HepG2 (cell line): ENCODE data around the gene RSBN1L.

Experiments
- CHD2 ChIP-seq: IDR thresholded peaks from 2 replicates; pipeline ENCODE4 v1.6.1; 2011; ENCODE audit warnings: low read depth, low read length, improper control_type of control experiment
- JUND ChIP-seq: sonication (generic); formaldehyde crosslinking; IDR thresholded peaks from 2 replicates; pipeline ENCODE4 v1.8.0; 2022; ENCODE audit warnings: mild to moderate bottlenecking, missing genetic modification reagents
- POLR2AphosphoS5 ChIP-seq: IDR thresholded peaks from 2 replicates; pipeline ENCODE4 v1.6.1; 2012; ENCODE audit warnings: low read depth, low read length
- REST ChIP-seq, 2 experiments: IDR thresholded peaks; 2 replicates each; pipeline ENCODE4 v1.6.1; 2011 to 2012; ENCODE audit warnings: low read length in 2 of 2, borderline replicate concordance in 1 of 2, low read depth in 1 of 2, mild to moderate bottlenecking in 1 of 2, moderate library complexity in 1 of 2
- SRSF1 ChIP-seq: fragments of 200-400 bp; formaldehyde crosslinking; optimal IDR thresholded peaks from 2 replicates; pipeline ENCODE3; 2017; ENCODE audit warnings: mild to moderate bottlenecking, low read depth, low read length, moderate library complexity
- TCF7 ChIP-seq: sonication (generic); IDR thresholded peaks from 2 replicates; pipeline ENCODE4 v1.6.1; 2016; ENCODE audit warnings: antibody characterized with exemption, low read depth
- TCF7L2 ChIP-seq: IDR thresholded peaks from 2 replicates; pipeline ENCODE4 v1.6.1; 2011; ENCODE audit warnings: mild to moderate bottlenecking, low read depth, low read length, moderate library complexity
- ZNF20 ChIP-seq: sonication (generic); formaldehyde crosslinking; IDR thresholded peaks from 2 replicates; pipeline ENCODE4 v1.4.0; 2020; ENCODE audit warnings: mild to moderate bottlenecking, moderate library complexity, missing genetic modification reagents
- ZNF274 ChIP-seq: sonication (generic); formaldehyde crosslinking; IDR thresholded peaks from 2 replicates; pipeline ENCODE4 v1.5.1; 2020; ENCODE audit warnings: mild to moderate bottlenecking, missing genetic modification reagents
- ZNF543 ChIP-seq: sonication (generic); formaldehyde crosslinking; IDR thresholded peaks from 2 replicates; pipeline ENCODE4 v1.4.0; 2020; ENCODE audit warnings: mild to moderate bottlenecking, missing genetic modification reagents
- TF ChIP-seq, protein P1 (sequence below): sonication (generic); formaldehyde crosslinking; IDR thresholded peaks from 2 replicates; pipeline ENCODE4 v1.4.0; 2020; ENCODE audit warnings: mild to moderate bottlenecking, missing genetic modification reagents
- TF ChIP-seq, protein P2 (sequence below): sonication (generic); formaldehyde crosslinking; IDR thresholded peaks from 2 replicates; pipeline ENCODE4 v1.4.0; 2020; ENCODE audit warnings: mild to moderate bottlenecking, missing genetic modification reagents
- TF ChIP-seq, protein P3 (sequence below): sonication (generic); formaldehyde crosslinking; IDR thresholded peaks from 2 replicates; pipeline ENCODE4 v1.4.0; 2020; ENCODE audit warnings: missing genetic modification reagents, borderline replicate concordance

GRCh38 chr7:77687747-77688144, 8.5 kb upstream of the RSBN1L start:
- TF ChIP-seq CHD2 (no peak), JUND (no peak), ZNF274 (no peak), ZNF20 (CRISPR knock-in tag) (no peak), TCF7 (no peak), REST (IDR thresholded peaks at IDR 0.05; ENCODE audit: borderline replicate concordance in 1 of 2, low read depth in 1 of 2, low read length in 2 of 2) (no peak), TCF7L2 (no peak), SRSF1 (no peak), POLR2AphosphoS5 (no peak), ZNF543 (no peak)
- TF ChIP-seq, protein P1, sequence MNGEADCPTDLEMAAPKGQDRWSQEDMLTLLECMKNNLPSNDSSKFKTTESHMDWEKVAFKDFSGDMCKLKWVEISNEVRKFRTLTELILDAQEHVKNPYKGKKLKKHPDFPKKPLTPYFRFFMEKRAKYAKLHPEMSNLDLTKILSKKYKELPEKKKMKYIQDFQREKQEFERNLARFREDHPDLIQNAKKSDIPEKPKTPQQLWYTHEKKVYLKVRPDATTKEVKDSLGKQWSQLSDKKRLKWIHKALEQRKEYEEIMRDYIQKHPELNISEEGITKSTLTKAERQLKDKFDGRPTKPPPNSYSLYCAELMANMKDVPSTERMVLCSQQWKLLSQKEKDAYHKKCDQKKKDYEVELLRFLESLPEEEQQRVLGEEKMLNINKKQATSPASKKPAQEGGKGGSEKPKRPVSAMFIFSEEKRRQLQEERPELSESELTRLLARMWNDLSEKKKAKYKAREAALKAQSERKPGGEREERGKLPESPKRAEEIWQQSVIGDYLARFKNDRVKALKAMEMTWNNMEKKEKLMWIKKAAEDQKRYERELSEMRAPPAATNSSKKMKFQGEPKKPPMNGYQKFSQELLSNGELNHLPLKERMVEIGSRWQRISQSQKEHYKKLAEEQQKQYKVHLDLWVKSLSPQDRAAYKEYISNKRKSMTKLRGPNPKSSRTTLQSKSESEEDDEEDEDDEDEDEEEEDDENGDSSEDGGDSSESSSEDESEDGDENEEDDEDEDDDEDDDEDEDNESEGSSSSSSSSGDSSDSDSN (CRISPR knock-in tag), result no peak
- TF ChIP-seq, protein P2, sequence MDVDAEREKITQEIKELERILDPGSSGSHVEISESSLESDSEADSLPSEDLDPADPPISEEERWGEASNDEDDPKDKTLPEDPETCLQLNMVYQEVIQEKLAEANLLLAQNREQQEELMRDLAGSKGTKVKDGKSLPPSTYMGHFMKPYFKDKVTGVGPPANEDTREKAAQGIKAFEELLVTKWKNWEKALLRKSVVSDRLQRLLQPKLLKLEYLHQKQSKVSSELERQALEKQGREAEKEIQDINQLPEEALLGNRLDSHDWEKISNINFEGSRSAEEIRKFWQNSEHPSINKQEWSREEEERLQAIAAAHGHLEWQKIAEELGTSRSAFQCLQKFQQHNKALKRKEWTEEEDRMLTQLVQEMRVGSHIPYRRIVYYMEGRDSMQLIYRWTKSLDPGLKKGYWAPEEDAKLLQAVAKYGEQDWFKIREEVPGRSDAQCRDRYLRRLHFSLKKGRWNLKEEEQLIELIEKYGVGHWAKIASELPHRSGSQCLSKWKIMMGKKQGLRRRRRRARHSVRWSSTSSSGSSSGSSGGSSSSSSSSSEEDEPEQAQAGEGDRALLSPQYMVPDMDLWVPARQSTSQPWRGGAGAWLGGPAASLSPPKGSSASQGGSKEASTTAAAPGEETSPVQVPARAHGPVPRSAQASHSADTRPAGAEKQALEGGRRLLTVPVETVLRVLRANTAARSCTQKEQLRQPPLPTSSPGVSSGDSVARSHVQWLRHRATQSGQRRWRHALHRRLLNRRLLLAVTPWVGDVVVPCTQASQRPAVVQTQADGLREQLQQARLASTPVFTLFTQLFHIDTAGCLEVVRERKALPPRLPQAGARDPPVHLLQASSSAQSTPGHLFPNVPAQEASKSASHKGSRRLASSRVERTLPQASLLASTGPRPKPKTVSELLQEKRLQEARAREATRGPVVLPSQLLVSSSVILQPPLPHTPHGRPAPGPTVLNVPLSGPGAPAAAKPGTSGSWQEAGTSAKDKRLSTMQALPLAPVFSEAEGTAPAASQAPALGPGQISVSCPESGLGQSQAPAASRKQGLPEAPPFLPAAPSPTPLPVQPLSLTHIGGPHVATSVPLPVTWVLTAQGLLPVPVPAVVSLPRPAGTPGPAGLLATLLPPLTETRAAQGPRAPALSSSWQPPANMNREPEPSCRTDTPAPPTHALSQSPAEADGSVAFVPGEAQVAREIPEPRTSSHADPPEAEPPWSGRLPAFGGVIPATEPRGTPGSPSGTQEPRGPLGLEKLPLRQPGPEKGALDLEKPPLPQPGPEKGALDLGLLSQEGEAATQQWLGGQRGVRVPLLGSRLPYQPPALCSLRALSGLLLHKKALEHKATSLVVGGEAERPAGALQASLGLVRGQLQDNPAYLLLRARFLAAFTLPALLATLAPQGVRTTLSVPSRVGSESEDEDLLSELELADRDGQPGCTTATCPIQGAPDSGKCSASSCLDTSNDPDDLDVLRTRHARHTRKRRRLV, result no peak
- TF ChIP-seq, protein P3, sequence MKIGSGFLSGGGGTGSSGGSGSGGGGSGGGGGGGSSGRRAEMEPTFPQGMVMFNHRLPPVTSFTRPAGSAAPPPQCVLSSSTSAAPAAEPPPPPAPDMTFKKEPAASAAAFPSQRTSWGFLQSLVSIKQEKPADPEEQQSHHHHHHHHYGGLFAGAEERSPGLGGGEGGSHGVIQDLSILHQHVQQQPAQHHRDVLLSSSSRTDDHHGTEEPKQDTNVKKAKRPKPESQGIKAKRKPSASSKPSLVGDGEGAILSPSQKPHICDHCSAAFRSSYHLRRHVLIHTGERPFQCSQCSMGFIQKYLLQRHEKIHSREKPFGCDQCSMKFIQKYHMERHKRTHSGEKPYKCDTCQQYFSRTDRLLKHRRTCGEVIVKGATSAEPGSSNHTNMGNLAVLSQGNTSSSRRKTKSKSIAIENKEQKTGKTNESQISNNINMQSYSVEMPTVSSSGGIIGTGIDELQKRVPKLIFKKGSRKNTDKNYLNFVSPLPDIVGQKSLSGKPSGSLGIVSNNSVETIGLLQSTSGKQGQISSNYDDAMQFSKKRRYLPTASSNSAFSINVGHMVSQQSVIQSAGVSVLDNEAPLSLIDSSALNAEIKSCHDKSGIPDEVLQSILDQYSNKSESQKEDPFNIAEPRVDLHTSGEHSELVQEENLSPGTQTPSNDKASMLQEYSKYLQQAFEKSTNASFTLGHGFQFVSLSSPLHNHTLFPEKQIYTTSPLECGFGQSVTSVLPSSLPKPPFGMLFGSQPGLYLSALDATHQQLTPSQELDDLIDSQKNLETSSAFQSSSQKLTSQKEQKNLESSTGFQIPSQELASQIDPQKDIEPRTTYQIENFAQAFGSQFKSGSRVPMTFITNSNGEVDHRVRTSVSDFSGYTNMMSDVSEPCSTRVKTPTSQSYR (CRISPR knock-in tag), result no peak
